Measurements from ENCODE around the gene PCDHA1.
"Not testable (repeated sequence)": the region's sequence is repeated elsewhere in the genome, so short reads cannot be mapped to it uniquely, and the experiment has no call there.

PCDHA1 gene

DNA sequence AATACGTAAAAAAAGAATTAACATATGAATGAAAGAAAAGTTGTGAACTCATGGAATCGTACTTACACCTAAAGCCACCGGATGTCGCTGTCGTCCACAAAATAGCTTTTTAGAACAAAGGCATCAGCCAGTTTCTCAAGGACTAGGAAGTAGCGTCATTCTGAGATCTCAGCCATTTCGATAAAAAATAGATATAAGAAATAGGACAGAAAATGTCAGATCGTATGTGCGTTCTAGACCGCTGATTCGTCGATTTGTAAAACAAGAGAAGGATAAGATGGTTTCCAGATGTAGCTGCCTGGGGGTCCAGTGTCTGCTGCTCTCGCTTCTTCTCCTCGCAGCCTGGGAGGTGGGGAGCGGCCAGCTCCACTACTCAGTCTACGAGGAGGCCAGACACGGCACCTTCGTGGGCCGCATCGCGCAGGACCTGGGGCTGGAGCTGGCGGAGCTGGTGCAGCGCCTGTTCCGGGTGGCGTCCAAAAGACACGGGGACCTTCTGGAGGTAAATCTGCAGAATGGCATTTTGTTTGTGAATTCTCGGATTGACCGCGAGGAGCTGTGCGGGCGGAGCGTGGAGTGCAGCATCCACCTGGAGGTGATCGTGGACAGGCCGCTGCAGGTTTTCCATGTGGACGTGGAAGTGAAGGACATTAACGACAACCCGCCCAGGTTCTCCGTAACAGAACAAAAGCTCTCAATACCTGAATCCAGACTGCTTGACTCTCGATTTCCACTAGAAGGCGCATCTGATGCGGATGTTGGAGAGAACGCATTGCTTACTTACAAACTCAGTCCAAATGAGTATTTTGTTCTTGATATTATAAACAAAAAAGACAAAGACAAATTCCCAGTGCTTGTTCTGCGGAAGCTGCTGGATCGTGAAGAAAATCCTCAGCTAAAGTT is 70.1 kb downstream of the PCDHA1 start, which contains the start of gene PCDHA10:
PCDHA10 (plus strand) TSS at position 126 of the 903 bp plus-strand sequence; CDS start at position 278, 152 bp downstream.
- DNase-seq = no peak

- no peak for DNase-seq
Measured at GRCh38 chr5:140857177-140857986, 71.4 kb downstream of the PCDHA1 start.

DNA sequence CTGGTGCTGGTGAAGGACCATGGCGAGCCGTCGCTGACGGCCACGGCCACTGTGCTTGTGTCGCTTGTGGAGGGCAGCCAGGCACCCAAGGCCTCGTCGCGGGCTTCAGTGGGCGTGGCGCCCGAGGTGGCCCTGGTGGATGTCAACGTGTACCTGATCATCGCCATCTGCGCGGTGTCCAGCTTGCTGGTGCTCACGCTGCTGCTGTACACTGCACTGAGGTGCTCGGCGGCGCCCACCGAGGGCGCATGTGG is 72.0 kb downstream of the PCDHA1 start:
- DNase-seq = no peak

- no peak for DNase-seq
Measured at GRCh38 chr5:140862441-140863295, 76.7 kb downstream of the PCDHA1 start.

DNA sequence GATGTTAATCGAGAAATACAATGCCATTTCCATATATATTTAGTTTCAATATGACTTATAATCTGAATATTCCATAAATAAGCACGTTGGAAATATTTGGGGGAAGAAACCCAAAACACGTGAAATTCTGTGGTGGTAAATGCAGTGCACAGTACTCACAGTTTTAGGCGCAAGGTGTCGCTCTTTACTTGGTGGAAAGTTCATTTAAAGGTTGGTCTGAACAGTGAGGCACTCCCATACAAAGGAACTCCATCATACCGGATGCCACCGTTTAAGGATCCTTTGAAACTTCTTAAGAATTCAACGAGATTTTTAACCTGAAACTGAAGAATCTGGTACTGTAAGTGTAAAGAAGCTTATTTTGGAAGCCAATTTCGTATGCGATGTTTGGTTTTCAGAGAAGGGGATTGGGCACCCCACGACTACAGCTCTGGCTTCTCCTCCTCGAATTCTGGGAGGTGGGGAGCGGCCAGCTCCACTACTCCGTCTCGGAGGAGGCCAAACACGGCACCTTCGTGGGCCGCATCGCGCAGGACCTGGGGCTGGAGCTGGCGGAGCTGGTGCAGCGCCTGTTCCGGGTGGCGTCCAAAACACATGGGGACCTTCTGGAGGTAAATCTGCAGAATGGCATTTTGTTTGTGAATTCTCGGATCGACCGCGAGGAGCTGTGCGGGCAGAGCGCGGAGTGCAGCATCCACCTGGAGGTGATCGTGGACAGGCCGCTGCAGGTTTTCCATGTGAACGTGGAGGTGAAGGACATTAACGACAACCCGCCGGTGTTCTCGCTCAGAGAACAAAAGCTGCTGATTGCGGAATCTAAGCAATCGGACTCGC is 83.0 kb downstream of the PCDHA1 start, which contains the start of gene PCDHA11:
PCDHA11 (plus strand) TSS at position 237 of the 834 bp plus-strand sequence; CDS start at position 384, 147 bp downstream.
- no peak for DNase-seq

- DNase-seq = no peak
Measured at GRCh38 chr5:140869555-140869886, 83.6 kb downstream of the PCDHA1 start.

- no peak for DNase-seq
Measured at GRCh38 chr5:140870221-140871201, 84.6 kb downstream of the PCDHA1 start.

DNA sequence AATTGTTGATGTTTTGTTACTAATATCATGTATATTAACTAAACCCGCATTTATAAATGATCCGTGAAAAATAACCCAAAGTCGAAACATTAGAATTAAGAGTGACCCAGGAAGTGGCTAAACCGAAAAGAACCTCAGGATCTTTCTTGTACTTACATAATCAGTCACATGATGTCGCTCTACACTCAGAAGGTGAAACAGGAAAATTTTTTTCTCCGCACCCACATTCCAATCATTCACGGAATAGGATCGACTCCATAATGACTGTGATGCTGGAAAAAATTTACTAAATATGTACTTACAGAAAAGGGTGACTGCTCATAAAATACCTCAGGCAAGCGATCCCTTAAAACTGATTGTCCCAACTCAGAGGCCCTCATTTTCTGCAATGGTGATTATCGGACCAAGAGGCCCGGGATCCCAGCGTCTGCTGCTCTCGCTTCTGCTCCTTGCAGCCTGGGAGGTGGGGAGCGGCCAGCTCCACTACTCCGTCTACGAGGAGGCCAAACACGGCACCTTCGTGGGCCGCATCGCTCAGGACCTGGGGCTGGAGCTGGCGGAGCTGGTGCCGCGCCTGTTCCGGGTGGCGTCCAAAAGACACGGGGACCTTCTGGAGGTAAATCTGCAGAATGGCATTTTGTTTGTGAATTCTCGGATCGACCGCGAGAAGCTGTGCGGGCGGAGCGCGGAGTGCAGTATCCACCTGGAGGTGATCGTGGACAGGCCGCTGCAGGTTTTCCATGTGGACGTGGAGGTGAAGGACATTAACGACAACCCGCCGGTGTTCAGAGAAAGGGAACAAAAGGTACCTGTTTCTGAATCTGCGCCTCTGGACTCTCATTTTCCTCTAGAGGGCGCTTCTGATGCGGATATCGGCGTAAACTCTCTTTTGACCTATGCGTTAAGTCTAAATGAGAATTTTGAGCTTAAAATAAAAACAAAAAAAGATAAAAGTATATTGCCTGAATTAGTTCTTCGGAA is 89.4 kb downstream of the PCDHA1 start, which contains the start of gene PCDHA12:
PCDHA12 (plus strand) TSS at position 224 of the 981 bp plus-strand sequence; CDS start at position 389, 165 bp downstream.
- no peak for DNase-seq

DNA sequence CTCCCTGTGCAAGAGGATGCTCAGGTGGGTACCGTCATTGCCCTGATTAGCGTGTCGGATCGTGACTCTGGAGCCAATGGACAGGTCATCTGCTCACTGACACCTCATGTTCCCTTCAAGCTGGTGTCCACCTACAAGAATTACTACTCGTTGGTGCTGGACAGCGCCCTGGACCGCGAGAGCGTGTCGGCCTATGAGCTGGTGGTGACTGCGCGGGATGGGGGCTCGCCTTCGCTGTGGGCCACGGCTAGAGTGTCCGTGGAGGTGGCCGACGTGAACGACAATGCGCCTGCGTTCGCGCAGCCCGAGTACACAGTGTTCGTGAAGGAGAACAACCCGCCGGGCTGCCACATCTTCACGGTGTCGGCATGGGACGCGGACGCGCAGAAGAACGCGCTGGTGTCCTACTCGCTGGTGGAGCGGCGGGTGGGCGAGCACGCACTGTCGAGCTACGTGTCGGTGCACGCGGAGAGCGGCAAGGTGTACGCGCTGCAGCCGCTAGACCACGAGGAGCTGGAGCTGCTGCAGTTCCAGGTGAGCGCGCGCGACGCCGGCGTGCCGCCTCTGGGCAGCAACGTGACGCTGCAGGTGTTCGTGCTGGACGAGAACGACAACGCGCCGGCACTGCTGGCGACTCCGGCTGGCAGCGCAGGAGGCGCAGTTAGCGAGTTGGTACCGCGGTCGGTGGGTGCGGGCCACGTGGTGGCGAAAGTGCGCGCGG is 90.8 kb downstream of the PCDHA1 start:
- DNase-seq = not testable (repeated sequence)

GRCh38 chr5:140877262-140877581 is 91.3 kb downstream of the PCDHA1 start:
- no peak for DNase-seq

- DNase-seq = no peak
Measured at GRCh38 chr5:140881889-140882590, 96.1 kb downstream of the PCDHA1 start, which contains the start of gene PCDHA13. TSS of gene PCDHA13 (plus strand) at chr5:140882124. CDS start at chr5:140882269, 145 bp downstream.

DNA sequence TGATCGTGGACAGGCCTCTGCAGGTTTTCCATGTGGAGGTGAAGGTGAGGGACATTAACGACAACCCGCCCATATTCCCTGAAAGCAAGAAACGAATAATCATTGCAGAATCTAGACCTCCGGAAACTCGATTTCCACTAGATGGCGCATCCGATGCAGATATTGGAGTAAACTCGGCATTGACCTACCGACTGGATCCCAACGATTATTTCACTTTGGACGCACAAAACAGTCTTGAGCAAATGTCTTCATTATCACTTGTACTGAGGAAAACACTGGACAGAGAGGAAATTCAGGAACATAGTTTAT is 96.6 kb downstream of the PCDHA1 start:
- no peak for DNase-seq

GRCh38 chr5:140883373-140883772 is 97.4 kb downstream of the PCDHA1 start:
- DNase-seq = no peak

GRCh38 chr5:140883927-140884697 is 98.2 kb downstream of the PCDHA1 start:
- no peak for DNase-seq

DNA sequence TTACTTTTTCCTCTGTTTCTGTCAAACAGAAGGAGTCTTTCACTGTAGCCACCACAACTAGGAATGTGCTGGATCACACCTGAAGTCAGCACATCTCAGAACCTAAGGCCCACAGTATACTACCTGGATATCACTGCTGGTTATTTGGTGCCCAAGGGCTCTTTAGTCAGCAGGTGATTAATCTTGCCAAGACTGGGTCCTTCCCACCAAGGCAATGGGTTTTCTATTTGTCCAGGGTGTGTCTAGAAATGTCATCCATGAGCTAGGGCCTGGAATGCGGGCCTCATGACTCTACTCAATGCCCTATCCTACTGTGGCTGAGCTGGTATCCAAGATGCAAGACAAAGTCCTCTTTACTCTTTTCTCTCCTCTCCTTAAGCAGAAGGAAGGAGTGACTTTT is 130.4 kb downstream of the PCDHA1 start:
- no peak for DNase-seq

- no peak for DNase-seq
Measured at GRCh38 chr5:140923601-140924000, 137.7 kb downstream of the PCDHA1 start.

- no peak for DNase-seq
Measured at GRCh38 chr5:140925806-140926442, 140.0 kb downstream of the PCDHA1 start, which contains the start of gene PCDHAC1. TSS of gene PCDHAC1 (plus strand) at chr5:140926299. CDS start at chr5:140926893, 594 bp downstream.
